Effector CD4-positive, alpha-beta T cell (primary cell): ENCODE measurements around the gene ALDH1A1. TPM values are rescaled to one million over a fixed set of nuclear protein-coding genes. Genes with fewer than 3 reads are reported as not detected.

ENCODE experiments used
- DNase-seq: peaks from one replicate; pipeline ENCODE4 v3.0.0-alpha.2; 2020
- total RNA-seq: gene quantifications from one replicate; lab custom pipeline; 2026; lab: John Stamatoyannopoulos, UW

Gene ALDH1A1
- total RNA-seq = not detected

DNA sequence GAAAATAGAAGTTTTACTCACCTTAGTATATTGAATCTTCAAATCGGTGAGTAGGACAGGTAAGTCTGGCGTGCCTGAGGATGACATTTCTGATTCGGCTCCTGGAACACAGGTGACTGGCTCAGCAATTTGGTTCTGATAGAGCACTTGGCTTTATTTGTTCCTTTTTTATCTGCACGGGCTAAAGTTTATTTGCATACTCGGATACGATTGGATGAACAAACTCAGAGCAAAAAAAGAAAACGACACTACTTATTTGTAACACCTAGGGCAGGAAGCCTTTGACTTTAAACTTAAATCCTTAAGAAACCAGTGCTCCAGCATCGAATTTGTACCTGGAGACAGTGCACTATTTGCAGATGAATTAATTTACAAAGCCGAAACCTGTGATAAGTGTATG is at the start of gene ALDH1A1:
Gene ALDH1A1, minus strand, starts transcription at position 140 of the 400 bp plus-strand sequence. Its CDS starts 53 bp downstream, at position 87.
- DNase-seq = no peak

DNA sequence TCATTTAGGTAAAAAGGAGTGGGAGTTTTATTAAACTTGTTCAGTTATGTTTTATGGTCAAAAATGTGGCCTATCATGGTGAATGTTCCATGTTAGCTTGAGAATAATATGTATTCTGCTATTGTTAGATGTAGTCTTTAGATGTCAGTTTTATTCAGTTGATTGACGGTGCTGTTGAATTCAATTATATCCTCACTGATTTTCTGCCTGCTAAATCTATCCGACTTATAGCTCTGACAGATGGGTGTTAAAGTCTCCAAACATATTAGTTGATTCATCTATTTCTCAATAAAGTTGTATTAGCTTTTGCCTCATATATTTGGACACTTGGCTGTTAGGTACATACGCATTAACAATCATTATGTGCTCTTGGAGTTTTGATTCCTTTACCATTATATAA is 49.0 kb upstream of the ALDH1A1 start:
- DNase-seq = no peak

DNA sequence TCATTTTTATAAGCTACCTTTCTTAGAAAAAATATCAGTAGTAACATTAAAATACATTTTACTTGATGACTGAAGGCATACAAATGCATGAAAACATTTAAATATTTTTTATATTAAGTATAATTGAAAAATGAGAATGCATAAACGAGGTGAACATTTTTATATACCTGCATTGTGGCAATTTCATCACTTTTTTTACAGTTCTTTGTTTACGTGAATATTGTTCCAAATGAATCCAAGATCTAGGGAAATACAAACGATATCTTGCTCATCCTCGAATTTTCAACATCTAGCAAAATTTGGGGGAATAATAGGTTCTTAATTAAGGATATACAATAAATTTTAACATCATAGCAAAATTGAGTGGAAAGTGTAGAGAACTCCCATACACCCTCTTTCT is 45.5 kb upstream of the ALDH1A1 start:
- no peak for DNase-seq

GRCh38 chr9:72997387-72997995 is 44.6 kb upstream of the ALDH1A1 start:
- no peak for DNase-seq

DNA sequence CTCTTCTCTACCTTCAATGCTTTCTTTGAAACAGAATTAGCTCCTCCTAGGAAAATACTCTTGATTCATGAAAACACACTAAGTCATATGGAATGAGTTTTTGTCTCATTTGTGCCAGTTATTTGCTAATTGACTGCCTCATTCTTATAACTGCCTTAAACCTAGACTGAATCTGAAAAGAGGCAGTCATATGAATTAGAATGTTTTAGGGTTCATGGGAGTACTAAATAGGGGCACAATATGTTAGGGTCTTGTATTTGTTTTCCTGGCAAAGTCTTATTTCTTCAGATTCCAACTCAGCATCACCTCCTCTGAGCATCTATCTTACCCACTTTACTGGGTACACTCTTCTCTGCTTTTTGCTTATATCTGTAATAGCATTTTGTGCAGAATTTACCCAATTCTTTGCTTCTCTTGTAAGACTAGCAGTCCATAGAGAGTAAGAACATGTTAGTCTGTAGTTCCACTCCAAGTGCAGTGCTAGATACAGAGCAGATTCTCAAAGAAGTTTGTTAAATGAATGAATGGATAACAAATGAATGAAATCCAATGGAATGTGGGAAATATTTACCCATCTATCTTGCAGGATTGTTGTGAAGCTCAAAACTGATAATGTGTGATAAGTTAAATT is 43.9 kb upstream of the ALDH1A1 start:
- no peak for DNase-seq

GRCh38 chr9:72996114-72996513 is 43.3 kb upstream of the ALDH1A1 start:
- DNase-seq = no peak

- no peak for DNase-seq
Observed at GRCh38 chr9:72995131-72996024, 42.5 kb upstream of the ALDH1A1 start.

DNA sequence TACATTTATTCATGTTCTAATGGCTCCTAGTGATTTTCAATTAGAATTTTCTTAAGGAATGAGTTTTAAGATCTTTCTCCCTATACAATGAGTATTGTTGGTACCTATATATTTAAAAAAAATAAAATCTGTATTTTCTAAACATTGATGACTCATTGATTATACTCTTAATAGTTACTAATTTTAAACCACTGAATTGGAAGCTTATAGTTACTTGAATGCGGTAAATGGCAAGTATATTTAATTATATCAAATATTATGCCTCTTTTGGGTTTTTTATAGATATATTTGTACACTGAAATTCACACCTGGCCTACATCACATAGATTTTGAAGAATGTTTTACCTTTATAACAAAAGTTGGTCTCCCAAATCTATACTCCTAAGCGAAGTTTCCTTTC is 38.9 kb upstream of the ALDH1A1 start:
- no peak for DNase-seq

DNA sequence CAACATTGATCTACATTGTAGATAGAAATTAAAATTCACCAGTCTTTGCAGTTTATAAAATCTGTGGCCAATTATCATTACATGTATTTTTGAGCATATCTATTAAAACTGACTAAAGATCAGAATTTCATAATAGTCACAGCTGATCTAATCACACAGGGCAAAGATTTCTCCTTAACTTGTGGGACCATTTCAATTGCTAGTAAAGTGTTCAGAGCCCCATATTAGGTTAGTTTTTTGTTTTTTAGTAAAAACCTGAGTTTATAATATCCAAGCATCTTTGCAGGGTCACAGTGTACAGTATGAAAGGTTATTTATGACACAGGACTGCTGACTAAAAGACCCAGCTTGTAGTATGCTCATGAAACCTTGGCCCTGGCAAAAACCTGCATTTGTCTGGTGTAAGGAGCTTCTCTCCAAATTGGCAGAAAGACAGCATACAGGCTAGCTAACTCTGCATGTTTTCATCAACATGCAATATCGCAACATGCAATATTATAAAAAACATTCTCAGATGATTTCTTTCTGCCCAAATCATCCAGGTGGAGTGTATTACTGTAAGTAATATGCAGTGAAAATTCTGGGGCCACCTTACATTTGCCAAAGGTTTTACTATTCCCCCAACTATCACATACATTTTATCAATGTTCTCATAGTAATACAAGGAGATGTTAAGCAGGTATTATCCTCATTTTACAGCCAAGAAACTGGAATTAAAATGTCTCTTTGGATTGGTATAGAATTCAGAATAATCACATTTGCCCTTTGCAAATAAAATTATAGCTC is 37.7 kb upstream of the ALDH1A1 start:
- no peak for DNase-seq

DNA sequence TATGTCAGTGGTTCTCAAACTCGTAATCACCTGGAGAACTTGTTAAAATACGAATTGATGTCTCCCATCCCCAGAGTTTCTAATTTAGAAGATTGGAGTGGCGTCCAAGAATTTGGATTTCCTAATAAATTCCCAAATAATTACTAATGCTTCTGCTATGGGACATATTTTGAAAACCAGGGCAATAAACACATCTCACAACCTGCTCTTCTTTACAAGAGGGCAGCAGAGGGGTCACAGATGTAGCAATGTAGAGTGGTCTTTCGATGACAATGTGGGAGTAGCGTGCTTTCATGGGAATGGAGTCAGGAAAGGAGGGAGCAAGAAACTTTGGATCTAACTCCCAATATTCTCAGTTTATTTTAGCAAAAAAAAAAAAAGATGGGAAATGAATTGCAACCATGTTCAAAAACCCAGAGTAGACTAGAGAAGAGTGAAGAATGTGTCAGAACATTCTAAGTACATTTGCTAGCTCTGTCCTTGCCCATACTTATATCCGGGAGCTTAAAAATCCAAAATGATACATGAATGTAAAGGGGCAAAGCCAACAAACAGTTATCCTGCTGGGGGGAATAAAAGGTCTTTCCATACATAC is 33.8 kb upstream of the ALDH1A1 start:
- no peak for DNase-seq

- DNase-seq = no peak
Observed at GRCh38 chr9:72985746-72986145, 32.9 kb upstream of the ALDH1A1 start.

- no peak for DNase-seq
Observed at GRCh38 chr9:72984991-72985390, 32.1 kb upstream of the ALDH1A1 start.

- DNase-seq = no peak
Observed at GRCh38 chr9:72984226-72984947, 31.5 kb upstream of the ALDH1A1 start.

- no peak for DNase-seq
Observed at GRCh38 chr9:72983512-72984225, 30.8 kb upstream of the ALDH1A1 start.

GRCh38 chr9:72983056-72983455 is 30.2 kb upstream of the ALDH1A1 start:
- DNase-seq = no peak

GRCh38 chr9:72982146-72982799 is 29.4 kb upstream of the ALDH1A1 start:
- DNase-seq = no peak

GRCh38 chr9:72981433-72981832 is 28.6 kb upstream of the ALDH1A1 start:
- no peak for DNase-seq

GRCh38 chr9:72980600-72981265 is 27.9 kb upstream of the ALDH1A1 start:
- DNase-seq = no peak

DNA sequence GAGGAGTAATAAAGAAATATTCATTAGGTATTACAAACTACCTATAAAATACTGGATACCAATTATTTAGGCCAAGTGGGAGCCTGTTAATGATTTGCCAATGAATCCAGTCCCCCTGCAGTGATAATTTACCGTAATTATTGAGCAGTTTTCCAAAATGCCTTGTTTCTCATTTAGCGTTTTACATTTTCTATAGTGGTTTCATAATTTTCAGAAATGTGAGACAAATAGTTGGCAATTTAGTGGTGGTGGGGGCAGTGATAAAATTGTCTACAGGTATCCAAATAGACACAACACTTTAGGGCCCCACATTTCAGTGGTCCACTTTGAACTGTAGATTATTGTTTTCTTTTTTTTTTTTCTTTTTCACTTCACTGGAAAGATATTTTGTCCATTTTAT is 27.3 kb upstream of the ALDH1A1 start:
- no peak for DNase-seq
